Measurements from ENCODE around the gene UGT3A2. TPM values are rescaled to one million over a fixed set of nuclear protein-coding genes. Genes with fewer than 3 reads are reported as not detected.

The UGT3A2 gene
- total RNA-seq, 2 experiments from 2014 or later, result not detected

- CTCF ChIA-PET, result interaction anchor here (0.6 kb wide), 1 partner anchor 220 kb away, joined by 3 read pairs; no protein-coding TSS in a partner anchor
- POLR2A ChIA-PET, result interaction anchor here (0.6 kb wide), 1 partner anchor 46 kb away, joined by 3 read pairs; no protein-coding TSS in a partner anchor
Observed at GRCh38 chr5:35999547-35999946, 67.1 kb downstream of the UGT3A2 start.

GRCh38 chr5:35996076-35996475 is 70.6 kb downstream of the UGT3A2 start:
- Mint-ChIP-seq H3K27ac (no peak overlapping the region), H3K9me3 (ENCODE audit: low read depth) (no peaks in the 10 kb centered on the region), H3K27me3 (peaks cover 8% of the 10 kb centered on the region), H3K4me3 (no peak overlapping the region), H3K4me1 (no peaks in the 10 kb centered on the region), H3K36me3 (ENCODE audit: low read depth) (no peaks in the 10 kb centered on the region)
- DNase-seq (no peak), ATAC-seq (no peak)
- ChIA-PET POLR2A (no interaction called here), CTCF (interaction anchor here (1.0 kb wide), 1 partner anchor 45 kb away, joined by 3 read pairs; no protein-coding TSS in a partner anchor)
- intact Hi-C loops (cut with DNase I, micrococcal nuclease), result no loop called here

More at GRCh38 chr5:35999547-35999946, 67.1 kb downstream of the UGT3A2 start:
- Mint-ChIP-seq H3K27ac (no peak overlapping the region), H3K9me3 (ENCODE audit: low read depth) (no peaks in the 10 kb centered on the region), H3K4me3 (no peak overlapping the region), H3K27me3 (peaks cover 7% of the 10 kb centered on the region), H3K36me3 (ENCODE audit: low read depth) (no peaks in the 10 kb centered on the region), H3K4me1 (no peaks in the 10 kb centered on the region)
- DNase-seq (no peak), ATAC-seq (no peak)
- intact Hi-C loops (cut with DNase I, micrococcal nuclease), result no loop called here

GRCh38 chr5:35990941-35991611 is 75.6 kb downstream of the UGT3A2 start, which contains the start of gene UGT3A1:
TSS of gene UGT3A1 (minus strand) at chr5:35991390. CDS start at chr5:35991240, 150 bp downstream.
- CTCF ChIA-PET, result interaction anchor here (0.6 kb wide), 2 partner anchors 989 to 1093 kb away, joined by 3 to 4 read pairs; no protein-coding TSS in a partner anchor
- POLR2A ChIA-PET, result no interaction called here
- intact Hi-C loops (cut with DNase I, micrococcal nuclease), result no loop called here
- DNase-seq, result no peak
- no peak for ATAC-seq
- H3K4me1 Mint-ChIP-seq, result no peaks in the 10 kb centered on the region
- no peaks in the 10 kb centered on the region for H3K36me3 Mint-ChIP-seq (ENCODE audit: low read depth)
- H3K27ac Mint-ChIP-seq, result no peak within 1 kb of the TSS
- peaks cover 20% of the 10 kb centered on the region for H3K27me3 Mint-ChIP-seq
- H3K4me3 Mint-ChIP-seq, result no peak within 1 kb of the TSS
- no peaks in the 10 kb centered on the region for H3K9me3 Mint-ChIP-seq (ENCODE audit: low read depth)

GRCh38 chr5:35990520-35990919 is 76.2 kb downstream of the UGT3A2 start:
- no peak overlapping the region for H3K27ac Mint-ChIP-seq
- peaks cover 20% of the 10 kb centered on the region for H3K27me3 Mint-ChIP-seq
- no peak for ATAC-seq
- no peaks in the 10 kb centered on the region for H3K9me3 Mint-ChIP-seq (ENCODE audit: low read depth)
- DNase-seq, result no peak
- no peak overlapping the region for H3K4me3 Mint-ChIP-seq
- H3K36me3 Mint-ChIP-seq (ENCODE audit: low read depth), result no peaks in the 10 kb centered on the region
- H3K4me1 Mint-ChIP-seq, result no peaks in the 10 kb centered on the region
- intact Hi-C loops (cut with DNase I, micrococcal nuclease), result no loop called here
- POLR2A ChIA-PET, result no interaction called here
- CTCF ChIA-PET, result interaction anchor here (0.6 kb wide), 1 partner anchor 1093 kb away, joined by 3 read pairs; no protein-coding TSS in a partner anchor

GRCh38 chr5:35988529-35988928 is 78.2 kb downstream of the UGT3A2 start:
- Mint-ChIP-seq H3K4me3 (no peak overlapping the region), H3K9me3 (ENCODE audit: low read depth) (no peaks in the 10 kb centered on the region), H3K36me3 (ENCODE audit: low read depth) (no peaks in the 10 kb centered on the region), H3K27me3 (peaks cover 18% of the 10 kb centered on the region), H3K27ac (no peak overlapping the region), H3K4me1 (no peaks in the 10 kb centered on the region)
- no peak for ATAC-seq
- intact Hi-C loops (cut with DNase I, micrococcal nuclease), result no loop called here
- POLR2A ChIA-PET, result no interaction called here
- no peak for DNase-seq
- CTCF ChIA-PET, result no interaction called here

- ATAC-seq, result no peak
- intact Hi-C loops (cut with DNase I, micrococcal nuclease), result no loop called here
- Mint-ChIP-seq H3K4me3 (no peak overlapping the region), H3K9me3 (ENCODE audit: low read depth) (peaks cover 2% of the 10 kb centered on the region), H3K36me3 (ENCODE audit: low read depth) (no peaks in the 10 kb centered on the region), H3K27me3 (peaks cover 18% of the 10 kb centered on the region), H3K4me1 (no peaks in the 10 kb centered on the region), H3K27ac (no peak overlapping the region)
- POLR2A ChIA-PET, result no interaction called here
- DNase-seq, result no peak
- CTCF ChIA-PET, result no interaction called here
Observed at GRCh38 chr5:35987776-35988175, 78.9 kb downstream of the UGT3A2 start.

Other genes starting within 250 kb of the UGT3A2 start
- gene IL7R, start 210.0 kb downstream of the UGT3A2 start, total RNA-seq, result 100 to 1,000 TPM; 236 to 246 TPM
- 1 to 10 TPM; 1.0 to 1.7 TPM for gene CAPSL, start 128.3 kb downstream of the UGT3A2 start, total RNA-seq
- not detected for gene UGT3A1, start 75.5 kb downstream of the UGT3A2 start, total RNA-seq
- 10 to 100 TPM in 1 of 2 experiments, 1 to 10 TPM in 1; 9.3 to 10.2 TPM for gene LMBRD2, start 85.0 kb upstream of the UGT3A2 start, total RNA-seq
- 10 to 100 TPM; 48.0 to 56.8 TPM for gene SKP2, start 85.2 kb upstream of the UGT3A2 start, total RNA-seq
- 10 to 100 TPM; 16.1 to 19.3 TPM for gene NADK2, start 175.0 kb upstream of the UGT3A2 start, total RNA-seq
- gene RANBP3L, start 235.0 kb upstream of the UGT3A2 start, total RNA-seq, result under 1 TPM; 0.07 to 0.16 TPM

All from activated CD4-positive, alpha-beta T cell treated with anti-CD3 and anti-CD28 coated beads for 36 hours (primary cell).